HepG2 (cell line): ENCODE data around the gene P3H4. TPM values are rescaled to one million over a fixed set of nuclear protein-coding genes. Genes with fewer than 3 reads are reported as not detected.

Experiments
- CBX1 ChIP-seq: IDR thresholded peaks from one replicate; pipeline ENCODE4 v1.6.1; 2016; ENCODE audit warnings: antibody characterized with exemption, low read depth
- E2F1 ChIP-seq: sonication (generic); formaldehyde crosslinking; IDR thresholded peaks from 2 replicates; pipeline ENCODE4 v1.5.0; 2020; ENCODE audit warnings: missing genetic modification reagents
- KDM2A ChIP-seq: sonication (generic); formaldehyde crosslinking; IDR thresholded peaks from 2 replicates; pipeline ENCODE4 v1.4.0; 2020; ENCODE audit warnings: low read depth, missing genetic modification reagents, borderline replicate concordance
- MTF2 ChIP-seq: sonication (generic); formaldehyde crosslinking; IDR thresholded peaks from 2 replicates; pipeline ENCODE4 v1.5.0; 2020; ENCODE audit warnings: missing genetic modification reagents, borderline replicate concordance
- NRL ChIP-seq: sonication (generic); formaldehyde crosslinking; IDR thresholded peaks from 2 replicates; pipeline ENCODE4 v1.5.0; 2020; ENCODE audit warnings: missing genetic modification reagents, mild to moderate bottlenecking, moderate library complexity, borderline replicate concordance
- PAWR ChIP-seq: sonication (generic); formaldehyde crosslinking; IDR thresholded peaks from 2 replicates; pipeline ENCODE4 v1.4.0; 2020; ENCODE audit warnings: missing genetic modification reagents, mild to moderate bottlenecking, borderline replicate concordance
- SOX5 ChIP-seq: IDR thresholded peaks from 2 replicates; pipeline ENCODE4 v1.6.1; 2016; ENCODE audit warnings: borderline replicate concordance
- TP53 ChIP-seq: sonication (generic); formaldehyde crosslinking; conservative IDR thresholded peaks from 2 replicates; pipeline ENCODE4 v1.4.0; 2020; ENCODE audit warnings: missing genetic modification reagents
- ZBTB34 ChIP-seq: sonication (generic); formaldehyde crosslinking; IDR thresholded peaks from 2 replicates; pipeline ENCODE4 v1.8.0; 2022; ENCODE audit warnings: mild to moderate bottlenecking, missing genetic modification reagents
- ZFP41 ChIP-seq: sonication (generic); formaldehyde crosslinking; IDR thresholded peaks from 2 replicates; pipeline ENCODE4 v1.4.0; 2020; ENCODE audit warnings: mild to moderate bottlenecking, missing genetic modification reagents, borderline replicate concordance
- ZNF160 ChIP-seq: sonication (generic); formaldehyde crosslinking; IDR thresholded peaks from 2 replicates; pipeline ENCODE4 v1.8.0; 2022; ENCODE audit warnings: mild to moderate bottlenecking, inconsistent platforms, missing genetic modification reagents
- ZNF180 ChIP-seq: sonication (generic); formaldehyde crosslinking; IDR thresholded peaks from 2 replicates; pipeline ENCODE4 v1.4.0; 2020; ENCODE audit warnings: low read depth, missing genetic modification reagents, borderline replicate concordance
- ZNF225 ChIP-seq: sonication (generic); formaldehyde crosslinking; IDR thresholded peaks from 2 replicates; pipeline ENCODE4 v1.4.0; 2020; ENCODE audit warnings: mild to moderate bottlenecking, missing genetic modification reagents
- ZNF441 ChIP-seq: sonication (generic); formaldehyde crosslinking; IDR thresholded peaks from 2 replicates; pipeline ENCODE4 v1.7.0; 2021; ENCODE audit warnings: missing genetic modification reagents, borderline replicate concordance
- ZNF546 ChIP-seq: sonication (generic); formaldehyde crosslinking; conservative IDR thresholded peaks from 2 replicates; pipeline ENCODE4 v1.8.1; 2023; ENCODE audit warnings: mild to moderate bottlenecking, missing genetic modification reagents
- ZNF639 ChIP-seq: conservative IDR thresholded peaks from 2 replicates; pipeline ENCODE4 v1.6.1; 2018; ENCODE audit warnings: missing genetic modification reagents
- ZNF746 ChIP-seq: sonication (generic); formaldehyde crosslinking; IDR thresholded peaks from 2 replicates; pipeline ENCODE4 v1.8.0; 2022; ENCODE audit warnings: mild to moderate bottlenecking, missing genetic modification reagents
- polyA plus RNA-seq, 8 experiments: library from polyadenylated mRNA; depleted of rRNA in 3 of 8; stranded (reverse) in 7 of 8; unstranded in 1 of 8; fragments of >200 nt; fragmentation: Illumina TruSeq in 4 of 8; extraction: Trizol in 4 of 8; gene quantifications; 2 replicates each; pipeline versions ENCODE4 v1.2.1 to v1.2.3, GENCODE V29; 2011 to 2016; ENCODE audit warnings: low read depth in 4 of 8, missing spikeins in 1 of 8, mixed read lengths in 1 of 8; ENCODE audit not compliant: insufficient read depth in 1 of 8
- total RNA-seq, 5 experiments: library from RNA; depleted of rRNA; stranded (reverse); fragments of >200 nt; fragmentation: Illumina TruSeq; extraction: Trizol; gene quantifications; 2 replicates each; pipeline ENCODE4 v1.2.3, GENCODE V29; 2016; ENCODE audit warnings: low read depth in 1 of 5
- TF ChIP-seq, protein P1 (sequence below): sonication (generic); formaldehyde crosslinking; IDR thresholded peaks from 2 replicates; pipeline ENCODE4 v1.4.0; 2020; ENCODE audit warnings: missing genetic modification reagents, mild to moderate bottlenecking, borderline replicate concordance
- TF ChIP-seq, protein P2 (sequence below): sonication (generic); formaldehyde crosslinking; IDR thresholded peaks from 2 replicates; pipeline ENCODE4 v1.8.1; 2023; ENCODE audit warnings: mild to moderate bottlenecking, missing genetic modification reagents

The P3H4 gene
- total and polyA plus RNA-seq, 2 of the 13 experiments (the other 11 are each of a cell fraction or from before 2014, with no cell fraction given) = 37.1 to 50.6 TPM

DNA sequence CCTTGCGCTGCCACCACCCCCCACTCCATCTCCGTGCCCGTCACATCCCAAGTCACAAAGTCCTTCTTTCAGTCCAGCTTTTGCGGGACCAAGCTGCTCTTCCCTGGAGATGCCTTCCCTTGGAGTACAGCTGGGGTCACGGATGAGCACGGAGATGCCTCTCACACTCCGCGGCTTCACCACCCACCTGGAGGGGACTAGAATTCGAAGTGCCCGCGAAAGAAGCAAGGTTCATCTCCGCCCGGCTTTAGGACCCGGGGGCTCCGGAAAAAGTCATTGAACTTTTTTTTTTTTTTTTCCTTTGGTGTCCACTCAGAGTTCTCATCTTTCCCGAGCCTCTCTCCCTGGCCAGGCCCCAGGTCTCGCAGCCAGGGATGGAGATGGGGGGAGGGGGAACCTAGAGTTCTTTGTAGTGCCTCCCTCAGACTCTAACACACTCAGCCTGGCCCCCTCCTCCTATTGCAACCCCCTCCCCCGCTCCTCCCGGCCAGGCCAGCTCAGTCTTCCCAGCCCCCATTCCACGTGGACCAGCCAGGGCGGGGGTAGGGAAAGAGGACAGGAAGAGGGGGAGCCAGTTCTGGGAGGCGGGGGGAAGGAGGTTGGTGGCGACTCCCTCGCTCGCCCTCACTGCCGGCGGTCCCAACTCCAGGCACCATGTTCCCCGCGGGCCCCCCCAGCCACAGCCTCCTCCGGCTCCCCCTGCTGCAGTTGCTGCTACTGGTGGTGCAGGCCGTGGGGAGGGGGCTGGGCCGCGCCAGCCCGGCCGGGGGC, 817 bp upstream of the P3H4 start, which contains the start of gene FKBP10 (continued):
- TF ChIP-seq ZNF639 (no peak), ZNF180 (CRISPR knock-in tag) (no peak), TP53 (CRISPR knock-in tag) (no peak), ZFP41 (CRISPR knock-in tag) (no peak; the same call in 1 of the 2 replicates), E2F1 (CRISPR knock-in tag) (no peak), ZNF225 (CRISPR knock-in tag) (no peak), ZNF160 (CRISPR knock-in tag) (peak; percentile 46; the same call in 1 of the 2 replicates), SOX5 (no peak), PAWR (CRISPR knock-in tag) (no peak), ZNF746 (no peak), NRL (CRISPR knock-in tag) (no peak), KDM2A (CRISPR knock-in tag) (no peak), ZNF546 (CRISPR knock-in tag) (peak; percentile 14; the same call in 1 of the 2 replicates), CBX1 (peak; percentile 25), MTF2 (CRISPR knock-in tag) (no peak), ZNF441 (CRISPR knock-in tag) (peak; percentile 43; the same call in 1 of the 2 replicates), ZBTB34 (CRISPR knock-in tag) (no peak)
- TF ChIP-seq, protein P1, sequence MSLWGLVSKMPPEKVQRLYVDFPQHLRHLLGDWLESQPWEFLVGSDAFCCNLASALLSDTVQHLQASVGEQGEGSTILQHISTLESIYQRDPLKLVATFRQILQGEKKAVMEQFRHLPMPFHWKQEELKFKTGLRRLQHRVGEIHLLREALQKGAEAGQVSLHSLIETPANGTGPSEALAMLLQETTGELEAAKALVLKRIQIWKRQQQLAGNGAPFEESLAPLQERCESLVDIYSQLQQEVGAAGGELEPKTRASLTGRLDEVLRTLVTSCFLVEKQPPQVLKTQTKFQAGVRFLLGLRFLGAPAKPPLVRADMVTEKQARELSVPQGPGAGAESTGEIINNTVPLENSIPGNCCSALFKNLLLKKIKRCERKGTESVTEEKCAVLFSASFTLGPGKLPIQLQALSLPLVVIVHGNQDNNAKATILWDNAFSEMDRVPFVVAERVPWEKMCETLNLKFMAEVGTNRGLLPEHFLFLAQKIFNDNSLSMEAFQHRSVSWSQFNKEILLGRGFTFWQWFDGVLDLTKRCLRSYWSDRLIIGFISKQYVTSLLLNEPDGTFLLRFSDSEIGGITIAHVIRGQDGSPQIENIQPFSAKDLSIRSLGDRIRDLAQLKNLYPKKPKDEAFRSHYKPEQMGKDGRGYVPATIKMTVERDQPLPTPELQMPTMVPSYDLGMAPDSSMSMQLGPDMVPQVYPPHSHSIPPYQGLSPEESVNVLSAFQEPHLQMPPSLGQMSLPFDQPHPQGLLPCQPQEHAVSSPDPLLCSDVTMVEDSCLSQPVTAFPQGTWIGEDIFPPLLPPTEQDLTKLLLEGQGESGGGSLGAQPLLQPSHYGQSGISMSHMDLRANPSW (CRISPR knock-in tag) = no peak; the same call in 1 of the 2 replicates
- TF ChIP-seq, protein P2, sequence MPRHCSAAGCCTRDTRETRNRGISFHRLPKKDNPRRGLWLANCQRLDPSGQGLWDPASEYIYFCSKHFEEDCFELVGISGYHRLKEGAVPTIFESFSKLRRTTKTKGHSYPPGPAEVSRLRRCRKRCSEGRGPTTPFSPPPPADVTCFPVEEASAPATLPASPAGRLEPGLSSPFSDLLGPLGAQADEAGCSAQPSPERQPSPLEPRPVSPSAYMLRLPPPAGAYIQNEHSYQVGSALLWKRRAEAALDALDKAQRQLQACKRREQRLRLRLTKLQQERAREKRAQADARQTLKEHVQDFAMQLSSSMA = no peak
